ENCODE data around the gene PDXK. TPM values are rescaled to one million over a fixed set of nuclear protein-coding genes. Genes with fewer than 3 reads are reported as not detected.
"Not testable (repeated sequence)": the region's sequence is repeated elsewhere in the genome, so short reads cannot be mapped to it uniquely, and the experiment has no call there.

PDXK gene
- polyA plus RNA-seq, 12 donors, result 18.4 to 33.2 (median 25.0) TPM; not detected in 1

DNA sequence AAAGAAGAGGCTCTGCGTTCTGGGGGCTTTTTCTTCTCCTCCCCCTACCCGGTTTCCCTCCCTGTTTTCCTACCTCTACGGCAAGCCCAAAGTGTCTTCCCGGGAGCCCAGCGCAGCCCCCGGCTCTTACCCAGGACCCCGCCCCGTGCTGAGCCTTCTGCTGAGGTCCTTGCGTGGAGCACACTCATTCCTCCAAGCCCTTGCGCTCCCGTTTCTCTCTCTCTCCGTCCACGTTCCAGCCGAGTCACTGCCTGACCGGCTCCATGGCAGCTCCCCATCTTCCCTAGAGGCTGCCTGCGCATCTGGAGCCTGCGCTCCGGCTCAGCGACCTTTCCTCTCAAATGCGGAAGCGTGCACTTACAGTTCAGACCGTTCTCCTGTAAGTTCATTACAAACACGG, 24.9 kb upstream of the PDXK start:
- DNase-seq, result no peak

DNA sequence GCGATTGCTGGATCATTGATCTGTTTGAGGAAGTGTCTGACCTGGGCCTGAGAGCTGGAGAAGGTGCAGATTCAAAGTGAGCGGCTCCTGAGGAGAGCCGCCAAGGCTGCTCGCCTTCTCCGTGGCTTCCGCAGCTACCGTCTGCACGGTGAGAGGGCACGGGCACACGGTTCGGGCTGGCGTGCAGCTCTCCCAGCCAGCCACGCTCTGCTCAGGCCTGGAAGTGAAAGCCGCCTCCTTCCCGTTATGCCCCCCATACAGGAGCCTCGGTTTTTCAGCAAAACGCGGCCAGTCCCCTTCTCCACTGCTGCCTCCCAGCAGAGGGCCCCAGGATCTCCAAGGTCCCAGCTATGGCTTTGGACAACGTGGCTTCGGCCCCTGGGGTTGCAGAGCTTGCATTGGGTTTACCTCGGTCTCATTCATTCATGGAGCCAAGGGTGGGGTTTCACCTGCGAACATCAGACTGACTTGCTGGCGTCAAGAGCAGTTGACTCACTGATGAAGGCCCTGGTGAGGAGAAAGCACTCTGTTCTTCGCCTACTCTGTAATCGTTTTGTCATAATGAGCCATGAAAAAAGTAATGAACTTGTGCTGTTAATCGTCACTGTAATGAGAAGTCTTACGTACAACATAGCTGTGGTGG, 24.4 kb upstream of the PDXK start:
- no peak for DNase-seq

DNA sequence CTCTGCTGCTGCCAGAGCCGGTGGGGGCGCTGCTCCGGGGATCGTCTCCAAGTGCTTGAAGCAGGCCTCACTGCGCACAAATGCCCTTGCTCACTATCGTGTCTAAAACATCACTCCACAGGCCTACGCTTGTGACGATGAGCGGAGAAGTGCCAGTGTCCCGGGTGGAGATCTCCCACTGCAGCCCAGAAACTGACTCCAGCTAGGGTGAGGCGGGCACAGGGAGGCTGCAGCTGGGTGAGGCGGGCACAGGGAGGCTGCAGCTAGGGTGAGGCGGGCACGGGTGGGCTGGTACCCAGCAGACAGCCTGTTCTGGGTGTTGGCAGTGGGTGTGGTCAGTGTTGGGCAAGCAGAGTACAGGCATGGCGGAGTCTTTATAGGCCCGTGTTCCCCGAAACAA, 22.7 kb upstream of the PDXK start:
- no peak for DNase-seq

DNA sequence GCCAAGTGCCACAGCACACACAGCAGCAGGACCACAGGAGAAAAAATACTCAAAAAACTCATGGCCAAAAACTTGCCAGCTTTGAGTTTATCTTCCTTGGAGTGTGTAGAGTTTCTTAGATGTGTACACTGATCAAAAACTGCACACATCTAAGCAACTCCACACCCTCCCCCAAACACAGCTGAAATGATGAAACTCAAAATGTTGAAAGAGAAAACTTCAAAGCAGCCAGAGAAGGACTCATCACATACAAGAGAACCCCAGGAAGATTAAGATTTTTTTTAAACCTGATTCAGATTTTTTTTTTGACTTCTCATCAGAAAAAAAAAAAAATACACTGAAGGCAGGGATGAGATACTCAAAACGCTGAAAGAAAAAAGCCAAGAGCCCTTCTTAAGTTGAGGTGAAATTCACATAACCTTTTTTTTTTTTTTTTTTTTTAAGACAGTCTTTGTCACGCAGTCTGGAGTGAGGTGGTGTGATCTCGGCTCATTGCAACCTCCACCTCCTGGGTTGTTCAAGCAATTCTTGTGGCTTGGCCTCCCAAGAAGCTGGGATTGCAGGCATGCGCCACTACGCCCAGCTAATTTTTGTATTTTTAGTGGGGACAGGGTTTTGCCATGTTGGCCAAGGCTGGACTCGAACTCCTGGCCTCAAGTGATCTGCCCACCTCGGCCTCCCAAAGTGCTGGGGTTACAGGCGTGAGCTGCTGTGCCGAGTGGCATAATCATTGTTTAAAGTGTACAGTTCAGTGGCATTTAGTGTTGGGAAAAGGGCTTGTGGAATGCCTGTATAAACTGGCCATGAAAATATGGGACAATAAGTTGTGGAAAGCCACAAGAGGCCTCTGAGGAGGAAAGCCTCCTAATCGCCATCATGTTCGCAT, 20.9 kb upstream of the PDXK start:
- DNase-seq, result no peak

DNA sequence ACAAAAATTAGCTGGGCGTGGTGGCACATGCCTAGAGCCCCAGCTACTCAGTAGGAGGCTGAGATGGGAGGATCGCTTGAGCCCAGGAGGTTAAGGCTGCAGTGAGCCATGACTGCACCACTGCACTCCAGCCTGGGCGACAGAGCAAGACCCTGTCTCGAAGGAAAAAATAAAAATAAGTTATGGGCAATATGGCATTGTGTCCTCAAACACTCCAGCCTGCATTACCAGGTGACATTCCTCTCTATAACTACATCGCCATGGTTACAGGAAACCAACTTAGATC, 19.5 kb upstream of the PDXK start:
- DNase-seq, result not testable (repeated sequence)

DNA sequence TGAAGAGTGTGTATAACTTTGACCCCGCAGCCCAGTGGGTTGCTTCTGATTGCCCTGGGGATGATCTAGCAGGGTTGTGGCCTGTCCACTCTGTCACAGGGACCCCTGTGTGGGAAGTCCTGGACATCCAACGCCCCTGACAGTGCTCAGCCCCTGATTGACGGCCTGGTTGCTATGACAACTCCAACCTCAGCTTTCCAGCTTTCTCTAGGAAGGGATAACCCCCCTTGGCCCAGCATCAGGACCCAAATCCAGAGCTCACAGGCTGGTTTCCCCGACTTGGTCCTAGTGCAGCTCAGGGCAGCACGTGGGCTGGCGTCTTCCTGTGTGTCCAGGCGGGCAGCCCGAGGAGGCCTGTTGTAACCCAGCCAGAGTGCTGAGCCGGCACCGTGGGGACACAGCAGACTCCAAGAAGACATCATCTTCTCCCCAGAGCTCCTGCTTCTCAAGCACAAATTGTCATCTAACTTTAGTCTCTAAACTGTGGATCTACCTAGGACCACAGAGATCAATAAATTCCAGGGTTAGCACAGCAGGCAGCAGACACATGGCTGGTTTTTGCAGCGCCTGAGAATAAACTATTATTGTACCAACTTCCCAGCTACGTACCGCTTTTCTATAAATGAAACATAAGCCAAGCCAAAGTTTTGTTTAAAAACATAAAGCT, 18.9 kb upstream of the PDXK start:
- DNase-seq, result no peak

DNA sequence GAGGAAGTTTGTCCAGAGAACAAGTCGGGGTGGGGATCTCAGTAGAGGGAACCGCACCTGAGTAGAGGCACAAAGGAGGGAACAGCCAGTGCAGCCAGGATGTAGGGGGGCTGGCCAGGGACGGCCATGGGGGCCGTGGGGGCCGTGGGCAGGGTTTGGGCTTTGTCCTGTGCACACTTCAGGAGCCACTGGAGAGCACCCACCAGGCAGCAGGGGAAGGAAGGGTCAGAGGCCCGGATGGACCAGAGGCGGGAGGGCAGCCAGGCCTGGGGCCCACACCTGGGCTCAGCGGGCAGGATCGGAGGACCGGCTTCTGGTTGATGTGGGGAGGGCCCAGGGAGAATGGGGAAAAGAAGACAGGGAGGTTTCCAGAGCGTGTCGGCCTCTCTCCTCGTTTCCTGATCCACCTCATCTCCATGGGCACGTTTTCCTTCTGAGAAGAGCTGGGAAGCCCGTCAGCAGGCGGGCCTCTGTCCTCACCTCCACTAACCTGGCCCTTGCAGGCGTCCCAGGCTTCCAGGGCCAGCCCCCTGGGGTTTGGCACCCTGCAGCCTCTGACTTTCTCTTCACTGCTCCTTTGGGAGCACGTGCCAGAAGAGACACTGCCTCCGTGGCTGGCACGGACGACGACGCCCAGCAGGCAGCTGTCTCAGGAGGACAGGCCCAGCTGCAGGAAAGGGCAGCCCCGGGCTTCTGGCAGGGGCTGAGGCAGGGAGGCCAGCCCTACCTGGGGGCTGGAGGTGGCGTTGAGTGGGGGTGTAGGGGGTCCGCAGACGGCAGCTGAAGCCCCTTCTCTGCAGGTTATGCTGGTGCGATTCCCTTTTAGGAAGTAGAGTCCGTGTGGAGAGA, 16.8 kb upstream of the PDXK start:
- DNase-seq, result no peak

DNA sequence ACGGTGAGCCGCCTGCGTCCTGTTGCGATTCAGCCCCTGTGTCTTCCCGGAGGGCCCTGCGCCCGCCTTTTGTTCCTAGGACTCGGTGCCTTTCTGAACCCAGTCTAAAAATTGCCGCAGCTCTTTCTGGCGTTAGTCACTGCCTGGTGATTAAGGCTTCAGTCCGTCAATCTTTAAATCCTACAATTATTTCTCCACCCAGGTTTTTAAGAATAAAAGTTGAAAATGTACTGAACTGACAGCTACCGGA, 16.2 kb upstream of the PDXK start:
- no peak for DNase-seq

DNA sequence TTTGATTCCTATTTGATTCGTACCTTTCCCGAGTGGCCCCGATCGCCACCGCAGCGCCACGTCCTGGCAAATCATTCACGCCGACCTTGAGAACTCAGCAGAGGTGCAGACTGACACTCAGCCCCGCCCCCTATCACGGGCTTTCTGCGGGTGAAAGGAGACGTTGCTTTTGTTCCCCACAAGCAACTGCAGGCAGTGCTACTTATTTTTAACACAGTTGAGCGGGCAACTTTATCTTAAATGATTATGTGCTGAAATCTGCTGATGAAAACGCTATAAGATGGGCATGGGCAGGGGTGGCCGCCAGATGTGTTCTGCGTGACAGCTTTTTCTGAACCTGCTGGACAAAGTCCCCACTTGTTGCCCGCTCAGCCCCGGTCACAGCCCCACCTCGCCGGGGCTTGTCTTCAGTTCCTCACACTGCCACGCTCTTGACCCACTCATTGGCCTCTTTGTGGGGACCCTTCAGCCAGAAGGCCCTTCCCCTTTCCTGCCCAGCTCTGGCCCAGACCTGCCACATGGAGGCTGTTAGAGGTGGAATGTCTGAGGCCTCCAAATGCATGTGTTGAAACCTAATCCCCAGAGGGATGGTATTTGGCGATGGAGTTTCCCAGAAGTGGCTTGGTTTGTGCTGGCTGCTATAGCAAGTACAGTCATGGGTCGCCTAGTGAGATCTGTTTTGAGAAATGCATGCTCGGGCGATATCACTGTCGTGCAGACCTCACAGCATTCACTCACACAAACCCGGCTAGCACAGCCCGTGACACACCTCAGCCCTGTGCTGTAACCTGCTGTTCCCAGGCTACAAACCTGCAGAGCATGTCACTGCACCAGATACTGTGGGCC, 15.7 kb upstream of the PDXK start:
- no peak for DNase-seq

DNA sequence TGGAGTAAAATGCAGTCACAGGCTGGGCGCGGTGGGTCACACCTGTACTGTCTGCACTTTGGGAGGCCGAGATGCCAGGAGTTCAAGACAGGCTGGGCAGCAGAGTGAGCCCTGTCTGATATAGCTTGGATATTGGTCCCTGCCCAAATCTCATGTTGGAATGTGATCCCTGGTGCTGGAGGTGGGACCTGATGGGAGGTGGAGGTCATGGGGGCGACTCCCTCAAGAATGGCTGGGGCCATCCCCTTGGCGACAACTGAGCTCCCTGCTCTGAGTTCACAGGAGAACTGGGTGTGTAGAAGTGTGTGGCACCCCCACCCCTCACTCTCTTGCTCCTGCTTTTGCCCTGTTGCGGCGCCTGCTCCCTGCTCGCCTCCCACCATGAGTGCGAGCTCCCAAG, 11.5 kb upstream of the PDXK start:
- no peak for DNase-seq

DNA sequence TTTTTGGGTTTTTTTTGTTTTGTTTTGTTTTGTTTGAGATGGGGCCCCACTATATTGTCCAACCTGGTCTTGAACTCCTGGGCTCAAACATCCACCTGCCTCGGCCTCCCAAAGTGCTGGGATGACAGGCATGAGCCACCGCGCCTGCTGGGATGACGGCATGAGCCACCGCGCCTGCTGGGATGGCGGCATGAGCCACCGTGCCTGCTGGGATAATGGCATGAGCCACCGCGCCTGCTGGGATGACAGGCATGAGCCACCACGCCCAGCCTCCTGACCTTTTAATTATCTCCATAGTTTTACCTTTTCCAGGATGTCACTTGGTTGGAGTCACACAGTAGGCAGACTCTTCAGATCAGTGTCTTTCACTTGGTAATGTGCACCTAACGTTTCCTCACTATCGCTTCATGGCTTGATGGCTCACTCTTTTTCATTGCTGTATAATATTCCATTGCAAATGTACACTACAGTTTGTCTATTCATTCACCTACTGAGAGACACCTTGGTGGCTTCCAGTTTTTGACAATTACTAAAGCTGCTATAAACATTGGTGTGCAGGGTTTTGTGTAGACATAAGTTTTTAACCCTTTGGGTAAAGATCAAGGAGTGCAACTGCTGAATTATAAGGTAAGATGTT, 10.1 kb upstream of the PDXK start:
- no peak for DNase-seq

DNA sequence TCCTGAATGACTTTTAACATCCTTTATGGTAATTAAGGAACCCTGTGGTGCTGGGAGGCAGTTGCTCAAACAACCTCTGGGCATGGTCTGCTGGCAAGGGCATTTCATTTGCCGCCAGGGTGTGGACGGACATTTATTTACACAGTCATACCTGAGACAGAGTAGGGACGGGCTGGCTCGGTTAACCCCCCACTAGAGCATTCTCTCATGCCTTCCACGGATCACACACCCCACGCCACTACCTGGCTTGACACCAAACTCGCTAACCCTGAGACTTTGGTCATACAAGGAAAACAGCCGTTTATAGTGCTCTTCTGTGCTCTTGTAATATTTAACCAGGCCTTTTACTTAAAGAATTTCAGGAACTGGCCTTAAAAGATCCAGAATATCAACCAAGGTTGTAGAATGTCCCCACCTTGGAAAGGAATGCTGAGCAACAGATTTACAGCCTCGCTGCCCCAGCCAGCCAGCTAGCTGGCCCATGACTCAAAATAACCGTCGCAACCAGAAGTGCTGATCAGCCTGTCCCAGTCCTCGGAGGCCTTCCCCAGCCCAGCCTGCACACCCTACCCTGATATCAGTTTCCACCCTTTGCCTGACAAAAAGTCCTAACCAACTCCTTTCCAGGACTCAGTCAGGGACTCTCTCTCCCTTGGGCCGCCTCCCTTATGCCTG, 6.5 kb upstream of the PDXK start:
- DNase-seq, result no peak

DNA sequence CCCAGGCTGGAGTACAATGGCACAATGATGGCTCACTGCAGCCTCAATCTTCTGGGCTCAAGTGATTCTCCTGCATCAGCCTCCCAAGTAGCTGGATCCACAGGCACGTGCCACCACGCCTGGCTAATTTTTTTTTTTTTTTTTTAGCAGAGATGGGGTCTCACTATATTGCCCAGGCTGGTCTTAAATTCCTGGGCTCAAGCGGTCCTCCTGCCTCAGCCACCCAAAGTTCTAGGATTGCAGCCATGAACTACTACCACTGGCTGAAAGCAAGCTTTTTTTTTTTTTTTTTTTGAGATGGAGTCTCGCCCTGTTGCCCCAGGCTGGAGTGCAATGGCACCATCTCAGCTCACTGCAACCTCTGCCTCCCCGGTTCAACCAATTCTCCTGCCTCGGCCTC, 5.8 kb upstream of the PDXK start:
- DNase-seq, result not testable (repeated sequence)

DNA sequence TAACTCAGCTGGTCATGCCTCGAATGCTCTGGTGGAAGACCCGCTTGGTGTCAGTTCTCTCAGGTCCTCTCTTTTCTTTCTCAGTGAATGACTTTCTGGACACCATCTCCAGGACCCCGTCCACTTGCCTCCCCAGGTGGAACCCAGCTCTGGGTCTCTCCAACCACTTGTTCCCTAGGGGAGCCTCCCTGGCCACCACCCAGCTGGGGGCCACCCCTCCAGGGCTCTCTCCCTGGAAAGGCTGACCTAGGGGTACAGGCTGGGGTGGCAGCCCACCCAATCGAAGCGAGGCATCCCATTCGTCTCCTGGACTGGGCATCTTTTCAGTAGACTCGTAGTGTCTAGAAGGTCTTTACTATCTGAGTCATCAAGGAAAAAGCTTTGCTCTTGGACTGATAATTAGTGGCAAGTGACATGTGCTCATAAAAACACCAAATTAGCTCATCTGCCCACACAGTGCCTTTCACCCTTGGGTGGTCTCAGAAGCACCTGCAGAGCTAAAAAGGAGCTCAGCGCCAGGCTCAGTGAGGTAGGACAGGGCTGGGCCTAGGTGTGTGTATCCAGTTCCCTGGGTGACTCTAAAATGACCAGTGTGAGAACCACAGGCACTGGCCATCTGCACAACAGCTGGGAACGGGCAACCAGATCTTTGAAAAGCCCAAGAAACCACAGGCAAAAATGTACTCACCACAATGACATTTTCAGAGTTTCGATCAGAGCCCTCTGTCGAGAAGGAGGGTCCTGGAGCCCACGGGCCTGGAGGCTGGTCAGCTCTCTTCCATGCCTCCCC, 2.4 kb upstream of the PDXK start:
- DNase-seq, result no peak

DNA sequence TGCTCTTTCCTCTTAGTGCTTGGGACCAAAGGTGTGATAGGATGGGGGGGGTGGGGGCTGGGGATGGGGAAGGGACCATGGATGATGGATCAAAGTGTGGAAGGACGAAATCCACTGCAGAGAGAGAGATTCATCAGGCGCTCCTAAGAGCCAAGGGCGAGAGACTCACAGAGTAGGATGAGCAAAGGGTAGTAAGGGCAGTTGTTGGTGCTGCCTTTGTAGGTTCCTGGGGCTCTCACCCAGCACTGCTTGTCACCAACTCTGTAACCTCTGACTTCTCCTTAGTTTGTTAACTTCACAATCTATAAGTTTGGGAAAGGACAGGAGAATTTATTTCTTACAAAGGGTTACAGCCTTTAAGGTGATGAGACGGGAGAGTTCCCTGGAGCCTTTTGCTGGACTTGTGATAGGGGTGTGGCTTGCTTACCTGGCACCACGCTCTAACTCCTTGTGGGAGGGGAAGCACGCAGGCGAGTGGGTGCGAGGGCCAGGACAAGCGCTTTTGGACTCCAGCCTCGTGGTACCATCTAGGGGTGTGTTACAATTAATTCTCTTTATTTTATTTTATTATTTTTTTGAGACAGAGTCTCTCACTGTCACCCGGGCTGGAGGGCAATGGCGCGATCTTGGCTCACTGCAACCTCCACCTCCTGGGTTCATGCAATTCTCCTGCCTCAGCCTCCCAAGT, 1.6 kb upstream of the PDXK start:
- DNase-seq, result no peak

DNA sequence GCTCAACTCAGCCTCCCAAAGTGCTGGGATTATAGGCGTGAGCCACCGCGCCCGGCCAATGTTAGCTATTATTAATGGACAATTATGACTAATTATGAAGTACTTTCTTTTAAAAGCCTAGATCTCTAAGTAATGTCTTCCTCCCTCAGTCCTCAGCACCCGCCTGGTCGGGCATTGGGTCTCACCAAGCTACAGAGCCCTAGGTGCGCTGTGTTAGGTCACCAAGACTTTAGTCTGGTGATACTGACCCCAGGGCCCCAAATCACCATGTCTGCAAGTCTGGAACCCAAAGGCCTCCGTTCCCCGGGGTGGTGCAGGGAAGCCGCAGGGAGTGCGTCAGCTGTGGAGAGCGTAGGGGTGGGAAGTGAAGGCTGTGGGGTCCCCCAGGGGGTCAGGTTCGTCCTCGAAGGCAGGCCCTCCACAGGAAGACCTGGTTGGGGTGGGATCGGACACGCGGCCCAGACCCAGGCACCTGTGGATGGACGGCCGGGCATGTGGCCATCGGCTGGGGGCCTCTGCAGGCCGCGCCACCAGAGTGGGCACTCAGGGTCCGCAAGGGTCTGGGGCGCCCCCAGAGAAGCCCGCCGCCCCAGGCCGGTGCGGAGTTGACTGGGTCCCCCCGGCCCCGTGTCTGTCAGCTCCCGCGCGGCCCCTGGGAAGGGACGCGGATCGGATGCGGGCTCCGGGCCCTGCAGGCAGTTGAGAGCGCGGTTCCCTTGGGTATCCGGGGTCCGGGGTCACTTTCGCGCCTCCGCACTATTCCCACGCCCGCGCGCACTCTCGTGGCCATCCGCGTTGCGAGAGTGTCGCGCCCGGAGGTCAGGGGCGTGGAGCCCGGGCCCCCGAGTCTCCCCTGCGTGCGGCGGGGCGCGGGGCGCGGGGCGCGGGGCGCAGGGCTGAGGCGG, 710 bp upstream of the PDXK start:
- no peak for DNase-seq

DNA sequence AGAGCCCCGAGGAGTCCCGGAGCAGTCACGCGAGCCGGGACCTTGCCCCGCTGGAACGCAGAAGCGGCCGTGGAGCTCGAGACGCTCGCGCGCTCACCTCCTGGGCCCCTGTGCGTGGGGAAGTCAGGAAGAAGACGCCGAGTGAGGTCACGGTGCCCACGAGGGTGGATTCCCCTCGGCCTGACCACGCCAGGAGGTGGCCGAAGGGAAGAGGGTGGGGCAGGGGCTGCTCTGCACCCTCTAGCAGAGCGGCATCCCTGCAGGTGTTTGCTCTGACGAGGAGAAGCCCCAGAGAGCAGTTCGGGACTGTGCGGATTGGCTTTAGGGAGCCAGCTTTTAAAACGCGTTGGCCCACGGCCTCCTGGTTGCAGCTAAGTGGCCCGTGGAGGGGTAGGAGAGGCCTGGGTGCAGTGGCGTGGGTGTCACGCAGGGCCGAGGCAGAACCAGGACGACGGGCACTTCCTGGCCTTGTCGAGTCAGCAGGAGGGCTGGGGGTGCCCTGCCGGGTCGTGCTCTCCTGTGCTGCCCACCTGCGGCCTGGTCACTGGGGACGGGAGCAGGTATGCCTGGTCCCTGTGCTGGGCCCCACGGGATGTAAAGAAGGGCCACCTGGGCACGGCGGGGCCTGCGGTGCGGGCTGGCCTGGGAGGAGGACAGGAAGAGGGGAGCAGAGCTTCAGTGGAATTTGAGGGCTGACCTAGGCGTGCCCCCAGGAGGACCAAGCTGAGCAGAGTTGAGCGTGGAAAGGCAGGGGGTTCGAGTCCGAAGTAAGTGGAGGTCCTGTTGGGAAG, 1.0 kb downstream of the PDXK start:
- DNase-seq, result no peak
